ENCODE measurements around the gene CSMD2. TPM values are rescaled to one million over a fixed set of nuclear protein-coding genes. Genes with fewer than 3 reads are reported as not detected.

Gene CSMD2
- total RNA-seq (ENCODE audit: low replicate concordance): 0.48 and 1.8 TPM in 2 replicates
- long read RNA-seq: 0 reads

- peaks cover 9% of the 10 kb centered on the region for H3K4me1 Mint-ChIP-seq (ENCODE audit: unreplicated experiment)
- peak within 1 kb of the TSS; percentile 32 for H3K27ac Mint-ChIP-seq
- no peaks in the 10 kb centered on the region for H3K9me3 Mint-ChIP-seq
- TF ChIP-seq CTCF (conservative IDR thresholded peaks at IDR 0.05): no peak
- H3K27me3 Mint-ChIP-seq: peaks cover 88% of the 10 kb centered on the region
- no peak for DNase-seq (ENCODE audit: extremely low spot score, unreplicated experiment)
- no peaks in the 10 kb centered on the region for H3K36me3 Mint-ChIP-seq
- H3K4me3 Mint-ChIP-seq: peak within 1 kb of the TSS; percentile 88
Observed at GRCh38 chr1:34164771-34165391, at the start of gene CSMD2. Gene CSMD2, minus strand, starts transcription at chr1:34165230. Its CDS starts 133 bp downstream, at chr1:34165097.

GRCh38 chr1:34213956-34214355 lies 48.9 kb upstream of the CSMD2 start:
- Mint-ChIP-seq H3K27ac (no peak overlapping the region), H3K4me1 (ENCODE audit: unreplicated experiment) (no peaks in the 10 kb centered on the region), H3K9me3 (no peaks in the 10 kb centered on the region), H3K4me3 (no peak overlapping the region), H3K27me3 (peaks cover 10% of the 10 kb centered on the region), H3K36me3 (no peaks in the 10 kb centered on the region)
- TF ChIP-seq CTCF (conservative IDR thresholded peaks at IDR 0.05): no peak
- no peak for DNase-seq (ENCODE audit: extremely low spot score, unreplicated experiment)

GRCh38 chr1:34212673-34213072 lies 47.6 kb upstream of the CSMD2 start:
- Mint-ChIP-seq H3K27me3 (peaks cover 1% of the 10 kb centered on the region), H3K27ac (no peak overlapping the region)

GRCh38 chr1:34199927-34200326 lies 34.9 kb upstream of the CSMD2 start:
- H3K9me3 Mint-ChIP-seq: no peaks in the 10 kb centered on the region
- H3K27ac Mint-ChIP-seq: no peak overlapping the region
- no peaks in the 10 kb centered on the region for H3K4me1 Mint-ChIP-seq (ENCODE audit: unreplicated experiment)
- no peak for TF ChIP-seq CTCF (conservative IDR thresholded peaks at IDR 0.05)
- H3K4me3 Mint-ChIP-seq: no peak overlapping the region
- no peaks in the 10 kb centered on the region for H3K36me3 Mint-ChIP-seq
- DNase-seq (ENCODE audit: extremely low spot score, unreplicated experiment): no peak
- H3K27me3 Mint-ChIP-seq: peaks cover 36% of the 10 kb centered on the region

More at GRCh38 chr1:34212673-34213072, 47.6 kb upstream of the CSMD2 start:
- TF ChIP-seq CTCF (conservative IDR thresholded peaks at IDR 0.05): no peak
- no peaks in the 10 kb centered on the region for H3K36me3 Mint-ChIP-seq
- H3K4me1 Mint-ChIP-seq (ENCODE audit: unreplicated experiment): no peaks in the 10 kb centered on the region
- H3K9me3 Mint-ChIP-seq: no peaks in the 10 kb centered on the region
- DNase-seq (ENCODE audit: extremely low spot score, unreplicated experiment): no peak
- no peak overlapping the region for H3K4me3 Mint-ChIP-seq

- Mint-ChIP-seq H3K27ac (no peak overlapping the region), H3K4me1 (ENCODE audit: unreplicated experiment) (no peaks in the 10 kb centered on the region), H3K36me3 (no peaks in the 10 kb centered on the region), H3K27me3 (peaks cover 33% of the 10 kb centered on the region), H3K9me3 (no peaks in the 10 kb centered on the region), H3K4me3 (no peak overlapping the region)
- no peak for DNase-seq (ENCODE audit: extremely low spot score, unreplicated experiment)
- TF ChIP-seq CTCF (conservative IDR thresholded peaks at IDR 0.05): no peak
Observed at GRCh38 chr1:34192621-34193020, 27.6 kb upstream of the CSMD2 start.

Measured in type B pancreatic cell (in vitro differentiated cells).